Frontal cortex (tissue), 4 donors: Measurements from ENCODE around the gene CPED1. TPM values are rescaled to one million over a fixed set of nuclear protein-coding genes. Genes with fewer than 3 reads are reported as not detected.

Experiments
- DNase-seq, 2 donors: peaks; one replicate each; pipeline ENCODE4 v3.0.0; 2012; ENCODE audit warnings: low spot score in 2 of 2
- FAIRE-seq: peaks from 2 replicates; lab custom pipeline; 2012; peaks lifted over from hg19 to GRCh38; lab: Jason Lieb, UNC
- total RNA-seq: library from RNA; depleted of rRNA; stranded (reverse); fragments of >200 nt; gene quantifications from one replicate; pipeline ENCODE4 v1.2.3, GENCODE V29; 2014
- donor health status: control.
- donor health status: control.
- donor health status: control.

The CPED1 gene
- total RNA-seq, 1 donor from 2014 or later = 3.3 TPM

DNA sequence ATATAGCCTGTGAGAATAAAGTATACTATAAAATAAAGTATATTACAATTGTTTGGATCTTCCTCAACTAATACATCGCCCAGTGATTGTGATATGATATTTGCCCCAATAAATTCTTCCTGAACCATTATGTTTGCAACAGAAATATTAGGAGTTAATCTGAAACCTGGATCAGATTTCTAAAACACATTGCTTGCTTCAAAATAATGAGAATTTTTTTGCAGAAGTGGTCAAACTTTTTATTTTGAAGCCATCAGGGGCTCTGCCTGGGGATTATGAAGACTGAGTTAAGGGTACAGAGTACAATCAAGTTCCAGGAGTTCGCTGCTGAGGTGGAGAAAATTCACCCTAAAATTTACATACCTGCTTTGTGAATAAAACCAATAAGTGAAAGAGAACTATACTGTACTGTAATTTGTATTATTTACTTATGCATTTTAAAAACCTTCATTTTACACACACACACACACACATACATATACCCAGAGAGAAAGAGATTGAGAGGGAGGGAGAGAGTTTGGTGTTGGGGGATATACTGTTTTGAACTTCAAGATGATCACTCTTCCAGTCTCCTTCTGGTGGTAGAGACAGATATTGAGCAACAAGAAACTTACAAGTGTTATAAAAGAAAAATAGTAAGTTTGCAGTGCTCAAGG lies 91.9 kb downstream of the CPED1 start:
- DNase-seq = no peak
- FAIRE-seq = no peak

DNA sequence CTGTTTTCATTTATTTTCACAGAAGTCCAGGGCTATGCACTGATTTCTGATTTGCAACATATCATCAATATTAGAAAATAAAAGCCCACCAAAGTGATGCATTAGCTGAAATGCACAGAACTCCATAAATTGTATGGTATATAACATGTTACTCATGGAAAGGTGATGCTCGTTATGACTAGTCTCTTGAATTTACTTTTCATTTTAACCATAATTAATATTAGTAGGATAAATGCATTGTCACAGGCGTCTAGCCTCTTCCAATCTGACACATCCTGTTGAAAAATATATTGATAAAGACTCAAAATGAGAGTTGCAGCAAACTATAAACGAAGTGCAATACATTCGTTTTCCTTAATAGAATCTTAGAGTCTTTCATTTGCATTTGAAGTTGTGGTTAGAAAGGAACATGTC lies 92.4 kb downstream of the CPED1 start:
- FAIRE-seq (no peak), DNase-seq (no peak)

DNA sequence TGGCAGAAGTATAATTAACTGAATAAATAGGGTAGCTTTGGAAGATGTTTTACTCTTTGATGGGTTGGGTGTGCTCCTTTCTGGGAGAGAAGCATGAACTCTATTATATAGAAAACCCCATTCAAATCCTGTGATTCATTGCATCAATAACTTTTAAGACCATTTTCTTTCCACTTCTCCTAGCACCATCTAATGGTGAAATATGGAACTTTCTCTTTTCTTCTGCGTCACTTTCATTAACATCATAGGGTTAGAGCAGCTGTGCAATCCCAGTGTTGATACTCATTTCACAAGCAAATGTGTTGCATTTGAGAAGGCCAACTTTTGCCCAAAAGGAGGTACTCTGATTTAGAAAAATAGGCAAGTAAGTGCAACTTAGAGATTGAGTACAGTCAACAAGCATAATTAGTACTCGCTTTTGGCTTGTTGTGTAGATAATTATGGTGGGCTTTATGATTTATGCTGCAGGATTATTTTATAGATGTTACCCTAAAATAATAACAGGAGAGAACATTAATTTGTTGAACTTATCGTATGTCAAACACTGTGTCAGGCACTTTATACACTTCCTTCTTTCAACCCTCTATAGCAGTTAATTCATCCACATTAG lies 92.9 kb downstream of the CPED1 start:
- DNase-seq = peak in 1 of 2 donors; percentile 12
- peak; percentile 80 for FAIRE-seq

DNA sequence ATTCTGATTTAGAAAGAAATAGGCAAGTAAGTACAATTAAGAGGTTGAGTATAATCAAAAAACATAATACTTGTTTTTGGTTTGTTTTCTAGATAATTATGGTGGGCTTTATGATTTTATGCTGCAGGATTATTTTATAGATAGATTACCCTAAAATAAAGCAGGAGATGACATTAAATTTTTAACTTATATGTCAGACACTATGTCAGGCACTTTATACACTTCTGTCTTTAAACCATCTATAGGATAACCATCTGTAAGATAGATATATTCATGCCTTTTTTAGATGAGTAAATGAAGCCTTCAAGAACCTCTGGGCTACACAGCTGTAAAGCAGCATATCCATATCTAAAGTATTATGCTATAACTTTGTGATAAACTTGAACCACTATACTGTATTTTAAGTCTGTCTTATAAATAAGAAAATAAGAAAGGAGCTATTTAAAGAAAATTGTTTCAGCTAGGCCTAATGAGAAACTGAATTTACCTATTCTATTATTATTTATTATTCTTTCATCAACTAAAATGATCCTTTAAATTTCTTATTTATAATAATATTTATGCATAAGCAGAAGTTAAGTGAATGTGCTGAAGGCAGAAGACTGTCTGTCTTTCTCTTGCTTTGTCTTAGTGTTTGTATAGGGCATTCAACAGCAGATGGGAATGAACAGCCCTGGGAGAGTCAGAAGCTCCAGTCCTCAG lies 94.0 kb downstream of the CPED1 start:
- no peak for DNase-seq
- no peak for FAIRE-seq

DNA sequence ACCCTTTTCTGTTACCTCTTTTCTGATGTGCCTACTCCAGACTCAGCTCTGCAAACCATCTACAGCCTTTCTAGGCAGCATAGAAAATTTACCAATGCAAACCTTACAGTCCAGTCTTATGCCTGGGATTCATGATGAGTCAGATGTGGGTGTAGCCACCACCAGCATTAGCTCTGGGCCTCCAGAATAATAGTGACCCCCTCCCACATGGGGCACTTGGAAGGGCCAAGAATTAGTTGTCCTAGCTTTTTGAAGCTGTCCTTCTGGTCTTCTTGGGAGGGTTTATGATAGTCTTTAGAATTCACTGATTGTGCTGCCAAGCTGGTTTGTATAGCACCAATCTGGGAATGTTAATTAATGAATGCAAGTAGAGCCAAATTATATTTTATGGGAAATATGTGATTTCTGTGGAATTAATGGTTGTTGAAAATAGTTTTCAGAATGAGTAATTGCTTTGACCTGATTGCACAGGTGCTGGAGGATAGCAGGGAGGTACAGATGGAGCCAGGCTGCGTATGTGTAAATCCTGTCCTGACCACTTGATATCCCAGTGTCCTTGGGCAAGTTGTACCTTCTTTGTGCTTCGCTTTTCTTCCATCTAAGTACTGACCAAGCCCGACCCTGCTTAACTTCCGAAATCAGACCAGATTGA lies 94.8 kb downstream of the CPED1 start:
- no peak for DNase-seq
- FAIRE-seq = no peak

DNA sequence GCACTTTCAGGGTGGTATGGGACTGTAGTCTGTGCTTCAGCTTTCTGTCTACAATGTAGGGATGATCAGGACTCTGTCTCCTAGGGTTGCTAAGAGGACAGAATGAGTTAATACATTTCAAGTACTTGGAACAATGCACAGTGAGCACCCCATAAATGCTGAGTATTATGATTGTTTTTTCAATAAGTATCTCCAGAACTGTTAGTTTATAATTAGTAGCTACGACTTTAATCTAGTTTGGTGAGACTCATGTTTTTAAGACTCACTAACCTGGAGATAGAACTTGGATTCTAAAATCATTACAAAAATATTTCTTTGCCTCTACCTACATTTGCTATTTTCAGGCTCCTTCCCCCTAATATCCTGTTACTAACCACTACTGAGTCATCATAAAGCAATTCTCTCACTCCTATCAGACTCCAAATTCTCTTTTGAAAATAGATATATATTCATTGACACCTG lies 95.3 kb downstream of the CPED1 start:
- DNase-seq = no peak
- no peak for FAIRE-seq

DNA sequence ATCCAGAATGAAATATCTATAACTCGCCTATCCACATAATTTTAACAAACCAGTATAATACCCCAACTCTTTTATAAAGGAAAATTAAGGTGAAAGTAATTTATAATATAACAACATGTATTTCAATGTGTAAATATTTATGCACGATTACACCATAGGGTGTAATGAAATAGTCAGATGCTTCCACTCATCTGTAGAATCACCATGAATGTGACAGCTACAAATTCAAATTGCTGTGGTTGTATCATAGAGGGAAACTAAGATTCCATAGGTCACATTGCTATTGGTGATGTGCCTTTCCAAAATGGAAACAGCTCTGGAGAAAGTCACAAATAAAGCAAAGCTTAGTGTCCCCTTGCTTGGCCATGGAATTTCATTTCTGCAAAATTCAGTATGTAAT lies 95.7 kb downstream of the CPED1 start:
- DNase-seq (no peak), FAIRE-seq (no peak)

DNA sequence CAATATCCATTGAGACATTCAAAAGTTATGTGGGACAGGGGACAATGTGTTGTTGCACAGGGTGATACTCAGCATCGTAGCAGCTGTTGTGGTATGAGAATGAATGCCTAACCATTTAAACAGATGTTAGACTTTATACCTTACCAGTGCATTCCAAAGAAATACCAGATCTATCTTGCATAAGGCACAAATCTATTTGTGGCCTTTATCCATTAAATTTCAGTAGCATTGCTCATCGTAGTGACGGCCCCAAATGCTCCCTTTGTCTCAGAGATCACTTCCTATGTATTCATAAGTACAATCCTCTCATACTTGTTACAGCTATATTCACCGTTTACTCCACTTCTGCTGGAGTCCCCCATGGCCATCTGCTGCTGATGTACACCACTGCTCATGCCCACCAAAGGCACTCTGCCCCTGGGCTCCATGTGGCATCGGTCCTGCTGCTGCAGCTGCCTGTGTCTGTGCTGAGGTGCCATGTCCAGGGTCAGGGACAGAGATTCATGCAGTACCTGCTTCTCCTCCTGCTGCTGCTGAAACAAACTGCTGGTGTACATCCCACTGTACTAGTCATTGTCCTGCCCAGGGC lies 96.3 kb downstream of the CPED1 start:
- FAIRE-seq = no peak
- DNase-seq = no peak

DNA sequence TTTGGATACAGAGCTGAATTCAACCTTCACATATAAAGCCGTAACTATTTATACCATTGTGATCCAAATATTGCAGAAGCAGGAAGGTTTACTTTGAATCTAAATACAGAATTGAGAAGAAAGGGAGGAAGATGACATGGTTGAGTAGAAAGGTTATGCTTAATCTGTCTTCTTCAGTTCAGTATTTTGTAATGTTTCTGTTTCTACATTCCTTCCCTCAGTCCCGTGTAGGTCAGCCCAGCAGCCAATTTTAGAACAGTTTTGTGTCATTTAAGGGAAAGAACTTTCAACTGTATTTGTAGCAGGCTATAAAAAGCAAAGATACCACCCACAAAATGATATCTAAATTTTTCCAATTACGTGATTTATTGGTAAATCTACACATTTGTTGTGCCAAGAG lies 97.4 kb downstream of the CPED1 start:
- FAIRE-seq (no peak), DNase-seq (no peak)

DNA sequence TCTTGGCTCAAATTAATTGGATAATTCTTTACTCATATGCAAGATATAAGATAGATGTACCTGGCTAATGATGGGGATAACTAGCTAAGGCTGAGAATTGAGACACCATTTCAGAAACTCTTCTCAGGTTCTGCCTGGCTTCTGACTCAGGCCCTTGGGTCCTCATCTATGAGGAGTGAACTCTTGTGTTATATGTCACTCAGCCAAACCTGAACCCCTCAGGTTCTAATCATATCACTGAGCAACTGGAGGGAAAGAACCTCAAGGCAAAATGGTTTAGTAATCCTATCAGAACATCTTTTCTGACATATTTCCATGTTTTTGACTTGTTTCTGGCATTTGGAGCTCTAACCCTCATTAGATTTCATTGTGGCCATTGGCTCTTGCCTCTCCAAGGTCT lies 100.4 kb downstream of the CPED1 start:
- DNase-seq (no peak), FAIRE-seq (no peak)

DNA sequence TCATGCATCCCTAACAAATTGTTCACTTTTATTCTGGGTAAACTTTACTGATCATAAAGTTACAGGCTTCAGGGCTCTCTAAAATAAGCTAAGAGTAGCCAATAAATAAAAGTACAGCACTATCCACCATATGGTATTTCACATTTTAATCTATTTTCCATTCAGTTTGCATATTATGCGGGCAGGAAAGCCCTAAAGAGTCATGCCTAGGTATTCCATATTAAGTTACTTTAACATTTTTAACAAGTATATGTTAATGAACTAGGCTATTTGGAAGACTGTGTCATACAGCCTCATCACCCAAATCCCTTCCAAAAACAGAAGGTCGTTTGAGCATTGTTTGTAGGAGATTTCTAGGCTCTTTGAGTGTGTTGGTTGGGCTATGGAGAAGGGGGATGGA lies 106.3 kb downstream of the CPED1 start:
- DNase-seq = no peak
- FAIRE-seq = no peak

DNA sequence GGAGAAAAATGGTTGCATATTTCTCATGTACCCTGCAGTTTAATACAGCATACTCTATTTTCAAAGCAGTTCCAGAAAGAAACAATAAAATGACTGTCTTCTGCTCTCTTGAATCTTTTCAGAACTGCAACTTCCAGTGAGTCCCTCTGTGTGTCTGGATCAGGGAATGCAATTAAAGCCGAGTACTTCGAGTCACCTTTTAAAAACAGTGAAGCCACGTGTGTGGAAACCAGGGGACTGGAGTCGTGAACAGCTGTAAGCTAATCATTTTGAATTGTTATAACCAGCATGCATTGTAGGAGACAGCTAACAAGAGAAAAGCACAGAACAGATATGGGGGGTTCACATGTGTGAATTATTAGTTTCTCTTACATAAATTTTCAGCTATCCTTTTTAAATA lies 109.1 kb downstream of the CPED1 start:
- FAIRE-seq (no peak), DNase-seq (no peak)

DNA sequence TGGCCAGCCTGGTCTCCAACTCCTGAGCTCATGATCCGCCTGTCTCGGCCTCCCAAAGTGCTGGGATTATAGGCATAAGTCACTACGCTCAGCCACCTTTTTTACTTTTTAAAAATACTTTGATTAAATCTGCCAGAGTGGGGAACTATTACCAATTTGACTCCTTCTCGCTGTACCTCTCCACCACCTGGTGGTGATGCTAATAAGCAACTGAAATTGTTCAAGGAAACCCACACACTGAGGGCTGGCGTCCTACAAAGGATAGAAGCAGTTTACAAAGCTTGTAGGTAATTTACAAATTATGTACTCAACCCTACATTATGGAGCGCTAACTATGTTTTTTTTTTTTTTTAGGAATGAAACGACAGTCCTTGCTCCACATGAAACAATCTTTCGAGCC lies 111.1 kb downstream of the CPED1 start:
- FAIRE-seq (no peak), DNase-seq (no peak)

DNA sequence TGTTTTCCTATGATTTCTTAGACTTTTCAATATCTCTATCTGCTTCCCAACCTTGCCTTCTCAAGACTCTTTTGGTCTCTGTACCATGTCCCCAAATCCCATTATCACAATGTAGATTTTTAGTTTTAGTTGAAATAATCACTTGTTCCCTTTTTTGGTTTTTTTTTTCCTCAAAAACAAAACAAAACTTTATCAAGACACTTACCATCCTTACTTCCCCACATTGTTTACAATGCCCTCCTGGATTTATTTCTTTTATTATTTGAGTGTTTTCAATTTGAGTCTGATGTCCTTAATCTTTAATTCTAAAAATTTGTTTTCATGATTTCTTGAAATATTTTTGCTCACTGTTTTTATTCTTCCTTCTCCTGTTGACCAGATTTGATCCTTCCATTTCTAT lies 112.6 kb downstream of the CPED1 start:
- DNase-seq = no peak
- peak; percentile 3 for FAIRE-seq

DNA sequence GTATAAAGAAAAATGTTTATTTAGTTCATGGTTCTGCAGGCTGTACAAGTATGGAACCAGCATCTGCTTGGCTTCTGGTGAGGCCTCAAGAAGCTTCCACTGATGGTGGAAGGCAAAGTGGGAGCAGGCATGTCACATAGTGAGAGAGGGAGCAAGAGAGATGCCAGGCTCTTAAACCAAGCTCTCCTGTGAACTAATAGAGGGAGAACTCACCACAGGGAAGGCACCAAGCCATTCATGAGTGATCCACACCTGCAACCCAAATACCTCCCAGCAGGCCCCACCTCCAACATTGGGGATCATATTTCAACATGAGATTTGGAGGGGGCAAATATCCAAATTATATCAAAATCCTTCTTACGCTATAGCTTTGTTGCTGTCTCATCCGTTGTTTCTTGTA lies 113.1 kb downstream of the CPED1 start:
- DNase-seq = no peak
- no peak for FAIRE-seq

DNA sequence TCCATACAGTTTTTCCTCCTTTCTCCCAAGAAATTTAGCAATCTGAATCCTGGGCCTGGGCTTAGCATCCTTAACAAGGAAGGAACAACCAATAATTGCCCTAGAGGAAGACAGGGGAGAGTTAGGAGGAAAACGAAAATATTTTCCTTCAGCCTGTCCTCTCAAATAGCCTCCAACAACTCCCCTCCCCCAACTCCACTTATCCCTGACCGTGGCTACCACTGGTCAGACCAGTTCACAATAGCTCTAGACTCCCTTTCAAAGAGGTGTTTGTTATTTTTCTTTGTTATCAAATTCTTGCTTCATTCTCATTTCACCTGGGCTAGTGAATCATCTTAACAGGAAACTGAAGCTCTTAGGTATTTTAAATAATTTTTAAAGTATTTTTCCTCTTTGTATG lies 114.1 kb downstream of the CPED1 start:
- no peak for DNase-seq

DNA sequence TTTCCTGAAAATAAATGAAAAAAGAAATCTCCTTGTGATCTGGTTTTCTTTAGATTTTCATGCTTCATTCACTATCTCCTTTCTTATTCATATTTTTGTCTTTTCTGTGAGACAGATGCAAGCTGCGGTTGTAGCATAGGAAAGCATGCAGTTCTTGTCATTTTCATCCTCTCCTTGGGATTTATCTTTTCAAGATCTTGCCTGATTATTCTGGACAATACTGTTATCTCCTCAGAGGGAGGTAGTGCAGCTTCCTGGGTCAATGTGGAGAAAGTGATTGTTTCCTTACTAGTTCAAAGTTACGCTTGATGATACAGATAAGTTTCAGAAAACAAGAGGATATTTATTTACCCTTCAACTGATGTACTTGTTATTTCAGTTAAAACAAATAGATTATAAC lies 114.6 kb downstream of the CPED1 start:
- FAIRE-seq (no peak), DNase-seq (no peak)

More for the DNA sequence above, 114.1 kb downstream of the CPED1 start:
- FAIRE-seq = no peak

DNA sequence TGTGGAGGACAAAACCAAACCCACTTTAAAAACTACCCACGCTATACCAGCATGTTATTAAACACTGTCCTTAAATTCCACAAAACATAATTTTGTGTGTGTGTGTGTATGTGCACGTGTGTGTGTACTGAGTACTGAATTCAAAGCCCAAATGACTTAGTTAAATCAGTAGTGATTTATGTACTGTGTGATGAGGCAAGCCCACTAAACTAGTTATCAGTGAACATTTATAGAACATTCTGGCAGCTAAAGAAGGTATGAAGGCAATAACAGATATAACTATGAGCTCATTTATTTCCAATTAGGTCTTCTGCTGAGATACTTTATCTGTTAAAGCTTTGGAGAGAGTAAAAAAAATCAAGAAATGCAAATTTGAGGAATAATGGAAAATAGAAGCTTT lies 115.1 kb downstream of the CPED1 start:
- DNase-seq (no peak), FAIRE-seq (no peak)

DNA sequence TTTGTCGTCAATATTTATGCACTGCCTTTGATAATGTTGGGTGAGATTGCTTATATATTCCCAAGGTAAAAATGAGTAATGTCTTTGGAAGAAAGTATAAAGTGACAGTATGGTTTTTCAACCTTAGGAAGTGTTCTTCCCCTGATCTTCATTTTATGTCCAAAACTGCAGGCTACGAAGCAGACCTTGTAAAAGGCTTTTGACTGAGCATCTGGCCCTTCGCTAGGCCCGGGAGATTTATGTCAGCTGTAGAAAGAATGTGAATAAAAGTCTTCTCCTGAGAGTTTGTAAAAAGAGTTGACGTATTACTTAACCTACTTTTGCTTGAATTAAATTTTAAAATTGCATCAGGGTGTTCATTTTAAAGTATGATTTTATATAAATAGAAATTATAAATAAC lies 116.8 kb downstream of the CPED1 start:
- DNase-seq = no peak
- no peak for FAIRE-seq

DNA sequence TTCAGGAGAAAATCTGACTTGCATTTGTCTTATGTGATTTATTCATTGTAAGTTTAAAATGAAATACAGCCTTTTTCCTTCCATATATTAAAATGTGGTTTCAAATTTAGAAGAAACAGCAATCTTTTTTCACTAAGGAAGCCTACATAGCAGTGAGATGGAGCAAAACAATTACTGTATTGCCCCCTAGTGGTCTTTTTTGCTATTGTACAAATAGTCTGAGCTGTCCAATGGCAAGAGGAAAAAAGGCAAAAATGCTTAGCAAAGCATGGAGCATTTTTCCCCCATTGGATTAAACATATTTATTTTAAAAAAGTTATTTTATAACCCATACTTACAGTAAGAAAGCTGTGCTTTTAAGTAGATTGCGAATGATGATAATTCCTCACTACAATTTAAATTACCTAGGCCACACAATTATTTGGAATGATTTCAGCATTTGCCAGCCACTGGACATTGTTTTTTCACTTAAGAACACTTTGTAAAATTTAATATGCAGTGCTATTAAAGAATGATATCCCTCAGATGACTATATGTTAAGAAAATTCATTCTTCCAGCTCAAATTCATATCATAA lies 119.5 kb downstream of the CPED1 start:
- peak; percentile 90 for FAIRE-seq
- peak; percentile 4 to 10 for DNase-seq
